ENCODE data around the gene RALGAPA1. TPM values are rescaled to one million over a fixed set of nuclear protein-coding genes. Genes with fewer than 3 reads are reported as not detected.

Gene RALGAPA1
- polyA plus RNA-seq, 1 donor from 2014 or later, result 73.3 TPM

- Histone ChIP-seq H3F3A (ENCODE audit: insufficient read depth, low read length, poor library complexity, severe bottlenecking) (no peaks in the 10 kb centered on the region), H3K79me2 (replicated peaks; ENCODE audit: insufficient read depth, low read length) (no peaks in the 10 kb centered on the region), H3K27ac (ENCODE audit: low read length) (no peak overlapping the region), H3K9me2 (ENCODE audit: insufficient read depth, low read length) (no peaks in the 10 kb centered on the region), H2AFZ (ENCODE audit: low read depth, low read length) (no peak overlapping the region), H4K20me1 (ENCODE audit: insufficient read depth) (no peaks in the 10 kb centered on the region), H3K9ac (ENCODE audit: low read length) (no peak overlapping the region), H3K27me3 (ENCODE audit: insufficient read depth, low read depth, low read length) (no peaks in the 10 kb centered on the region), H3K4me3 (ENCODE audit: low read length) (no peak overlapping the region), H3K4me2 (ENCODE audit: low read length) (no peak overlapping the region), H3K9me3 (ENCODE audit: low read length) (no peaks in the 10 kb centered on the region), H3K36me3 (ENCODE audit: insufficient read depth, low read length) (peaks cover 3% of the 10 kb centered on the region)
- no peak for TF ChIP-seq REST (IDR thresholded peaks at IDR 0.05; ENCODE audit: borderline replicate concordance)
- no peak for TF ChIP-seq EZH2 (IDR thresholded peaks at IDR 0.05; ENCODE audit: borderline replicate concordance, insufficient read depth, low read length, poor library complexity, severe bottlenecking)
- no peak for TF ChIP-seq SMC3 (conservative IDR thresholded peaks at IDR 0.05; ENCODE audit: poor library complexity)
- no peak for TF ChIP-seq MXI1 (conservative IDR thresholded peaks at IDR 0.05; ENCODE audit: poor library complexity, severe bottlenecking)
These were observed 171.2 kb downstream of the RALGAPA1 start for GRCh38 chr14:35637851-35638250.

- H3K27ac ChIP-seq (ENCODE audit: low read length), result no peak overlapping the region
- H3K9ac ChIP-seq (ENCODE audit: low read length), result no peak overlapping the region
- TF ChIP-seq REST (IDR thresholded peaks at IDR 0.05; ENCODE audit: borderline replicate concordance) (no peak), MXI1 (conservative IDR thresholded peaks at IDR 0.05; ENCODE audit: poor library complexity, severe bottlenecking) (no peak), TAF1 (IDR thresholded peaks at IDR 0.05; ENCODE audit: low read depth) (no peak), EP300 (conservative IDR thresholded peaks at IDR 0.05; ENCODE audit: poor library complexity, severe bottlenecking) (no peak), CTCF (IDR thresholded peaks at IDR 0.05; ENCODE audit: poor library complexity, severe bottlenecking) (no peak)
- H3K9me3 ChIP-seq (ENCODE audit: low read length), result no peaks in the 10 kb centered on the region
- H3K4me2 ChIP-seq (ENCODE audit: low read length), result no peak overlapping the region
- H3K36me3 ChIP-seq (ENCODE audit: insufficient read depth, low read length), result peaks cover 2% of the 10 kb centered on the region
- no peaks in the 10 kb centered on the region for H3K9me2 ChIP-seq (ENCODE audit: insufficient read depth, low read length)
- no peak overlapping the region for H2AFZ ChIP-seq (ENCODE audit: low read depth, low read length)
- no peaks in the 10 kb centered on the region for H3F3A ChIP-seq (ENCODE audit: insufficient read depth, low read length, poor library complexity, severe bottlenecking)
- H3K79me2 ChIP-seq (replicated peaks; ENCODE audit: insufficient read depth, low read length), result no peaks in the 10 kb centered on the region
- H3K27me3 ChIP-seq (ENCODE audit: insufficient read depth, low read depth, low read length), result no peaks in the 10 kb centered on the region
- H4K20me1 ChIP-seq (ENCODE audit: insufficient read depth), result no peaks in the 10 kb centered on the region
- no peak overlapping the region for H3K4me3 ChIP-seq (ENCODE audit: low read length)
These were observed 171.8 kb downstream of the RALGAPA1 start for GRCh38 chr14:35637269-35637668.

Data from neural cell (in vitro differentiated cells).